Activated T-helper 9 cell treated with anti-CD3 and anti-CD28 coated beads, Interleukin-2, amount 50 U/mL, for 16 hours (primary cell): ENCODE results near the gene GSTCD.

Experiments used
- DNase-seq: peaks from one replicate; pipeline ENCODE4 v3.0.0-alpha.2; 2020; ENCODE audit warnings: low read depth

GSTCD gene

GRCh38 chr4:105894660-105895582, 186.3 kb downstream of the GSTCD start, which contains the start of gene NPNT:
NPNT (plus strand) TSS chr4:105895471; CDS start chr4:105895653, 182 bp downstream.
- DNase-seq: no peak

GRCh38 chr4:105895583-105896460, 187.2 kb downstream of the GSTCD start:
- DNase-seq: no peak

GRCh38 chr4:105896461-105896942, 187.9 kb downstream of the GSTCD start:
- DNase-seq: no peak
